PFSK-1 (cell line): Measurements from ENCODE around the gene TSPYL6.

Experiments used
- POLR2AphosphoS5 ChIP-seq: IDR thresholded peaks from 2 replicates; pipeline ENCODE4 v1.6.1; 2012; ENCODE audit warnings: low read depth, mild to moderate bottlenecking, control low read depth, low read length, moderate library complexity
- REST ChIP-seq, 2 experiments: IDR thresholded peaks; 2 replicates each; pipeline versions ENCODE4 v1.6.1 to v1.8.0; 2011 to 2012; ENCODE audit warnings: low read depth in 2 of 2, low read length in 2 of 2, control low read depth in 1 of 2, inconsistent platforms in 1 of 2, mild to moderate bottlenecking in 1 of 2, moderate library complexity in 1 of 2; ENCODE audit not compliant: insufficient read depth in 1 of 2

DNA sequence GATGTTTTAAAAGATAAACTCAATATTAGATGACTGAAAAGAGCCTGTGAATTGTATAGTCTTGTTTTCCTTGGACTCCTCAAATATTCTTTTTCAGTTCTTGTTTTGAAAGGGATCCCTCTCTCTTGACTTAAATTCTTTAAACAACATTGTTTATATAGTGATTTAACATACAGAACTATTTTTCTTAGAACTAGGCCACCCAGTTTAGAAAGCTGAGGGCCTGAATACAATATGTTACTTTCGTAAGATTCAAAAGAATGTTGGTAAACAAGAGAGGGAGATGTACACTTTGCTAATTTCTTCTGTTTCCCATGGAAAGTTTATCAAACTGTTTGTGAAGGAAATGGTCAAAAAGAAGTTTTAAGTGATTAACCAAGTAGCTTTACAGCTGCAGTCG, 5.5 kb upstream of the TSPYL6 start:
- TF ChIP-seq REST (IDR thresholded peaks at IDR 0.05; ENCODE audit: insufficient read depth in 1 of 2, low read depth in 2 of 2, low read length in 2 of 2), result no peak
- TF ChIP-seq POLR2AphosphoS5, result no peak
